ENCODE data around the gene ARHGAP10.

Gene ARHGAP10

GRCh38 chr4:147975325-147975724 lies 243.4 kb downstream of the ARHGAP10 start:
- no peak for TF ChIP-seq CTCF (IDR thresholded peaks at IDR 0.05; ENCODE audit: low read depth, low read length)
- H3K4me3 ChIP-seq (ENCODE audit: low read depth, low read length): no peak overlapping the region

DNA sequence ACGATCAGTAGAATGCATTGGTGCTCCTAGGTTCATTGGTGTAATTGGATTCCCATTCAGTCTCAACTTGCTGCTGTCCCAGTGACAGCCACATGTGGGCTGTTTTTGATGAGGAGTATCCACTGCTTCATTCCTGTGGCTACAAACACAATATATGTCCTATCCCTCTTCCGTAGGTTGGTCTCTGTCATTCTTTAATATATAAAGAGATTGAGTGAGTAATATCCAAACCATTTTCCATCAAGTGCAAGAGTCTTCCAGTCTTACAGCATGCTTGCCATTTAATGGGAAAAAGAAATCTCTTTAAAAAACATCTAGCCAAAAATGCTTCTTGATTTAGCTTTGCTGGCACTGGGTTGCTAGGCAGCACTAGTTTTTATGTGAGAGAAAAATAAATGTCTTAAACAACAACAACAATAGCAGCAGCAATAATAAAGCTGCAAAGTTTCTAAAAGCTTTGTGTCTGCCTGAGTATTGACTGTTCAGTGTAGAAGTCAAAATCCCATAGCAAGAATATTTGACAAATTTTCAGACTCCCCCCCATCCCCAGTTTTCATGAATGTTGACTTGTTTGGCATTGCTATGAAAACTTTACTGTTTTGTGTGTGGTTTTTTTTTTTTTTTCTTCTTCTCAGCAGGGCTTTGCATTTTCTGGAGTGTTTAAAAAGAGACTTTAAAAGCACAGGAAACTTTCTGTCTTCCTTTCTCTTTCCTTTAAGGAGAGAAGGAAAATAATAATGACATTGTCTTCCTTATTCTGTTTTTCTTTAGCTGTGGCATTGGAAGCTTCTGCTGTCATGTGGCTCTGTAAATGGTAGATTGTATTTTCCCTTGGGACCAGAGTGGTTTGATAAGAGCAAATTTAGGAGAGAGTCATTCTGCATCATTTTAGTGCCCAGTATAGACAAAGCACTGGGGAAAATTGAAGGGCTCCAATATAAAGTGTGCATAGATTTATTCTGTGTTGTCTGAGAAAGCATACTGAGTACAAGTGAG lies 244.3 kb downstream of the ARHGAP10 start:
- TF ChIP-seq CTCF (IDR thresholded peaks at IDR 0.05; ENCODE audit: low read depth, low read length): no peak
- H3K4me3 ChIP-seq (ENCODE audit: low read depth, low read length): no peak overlapping the region

GRCh38 chr4:147980586-147980985 lies 248.7 kb downstream of the ARHGAP10 start:
- no peak for TF ChIP-seq CTCF (IDR thresholded peaks at IDR 0.05; ENCODE audit: low read depth, low read length)
- H3K4me3 ChIP-seq (ENCODE audit: low read depth, low read length): no peak overlapping the region

DNA sequence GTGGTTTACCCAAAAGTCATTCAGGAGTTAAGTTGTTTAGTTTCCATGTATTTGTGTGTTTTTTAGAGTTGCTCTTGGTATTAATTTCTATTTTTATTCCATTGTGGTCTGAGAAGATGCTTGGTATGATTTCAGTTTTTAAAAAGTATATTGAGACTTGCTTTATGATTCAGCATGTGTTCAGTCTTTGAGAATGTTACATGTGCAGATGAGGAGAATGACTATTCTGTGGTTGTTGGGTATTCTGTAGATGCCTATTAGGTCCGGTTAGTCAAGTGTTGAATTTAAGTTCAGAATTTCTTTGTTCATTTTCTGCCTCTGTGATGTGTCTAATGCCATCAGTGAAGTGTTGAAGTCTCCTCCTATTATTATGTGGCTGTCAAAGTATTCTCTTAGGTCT lies 249.4 kb downstream of the ARHGAP10 start:
- TF ChIP-seq CTCF (IDR thresholded peaks at IDR 0.05; ENCODE audit: low read depth, low read length): no peak
- H3K4me3 ChIP-seq (ENCODE audit: low read depth, low read length): no peak overlapping the region

GRCh38 chr4:147984065-147984777 lies 252.3 kb downstream of the ARHGAP10 start:
- peak; percentile 75 for TF ChIP-seq CTCF (IDR thresholded peaks at IDR 0.05; ENCODE audit: low read depth, low read length)
- no peak overlapping the region for H3K4me3 ChIP-seq (ENCODE audit: low read depth, low read length)

GRCh38 chr4:147984778-147985138 lies 252.9 kb downstream of the ARHGAP10 start:
- H3K4me3 ChIP-seq (ENCODE audit: low read depth, low read length): no peak overlapping the region
- TF ChIP-seq CTCF (IDR thresholded peaks at IDR 0.05; ENCODE audit: low read depth, low read length): no peak

DNA sequence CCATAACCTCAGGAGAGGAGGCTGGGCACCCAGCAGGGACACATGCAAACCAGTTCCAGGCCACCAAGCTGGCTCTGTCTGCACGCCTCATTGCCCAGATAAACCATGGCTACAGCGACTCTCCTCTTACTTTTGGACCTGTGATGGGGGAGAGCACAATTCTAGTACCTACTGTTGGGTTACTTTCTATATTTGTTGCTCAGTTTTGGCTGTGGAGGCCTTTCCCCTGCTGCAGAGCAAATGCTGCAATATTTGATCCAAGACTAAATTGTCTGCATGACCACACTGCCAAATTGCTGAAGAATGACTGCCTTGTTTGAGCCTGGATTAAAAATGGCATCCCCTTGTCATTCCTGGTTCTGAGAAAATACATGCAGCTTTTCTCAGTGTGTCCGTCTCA lies 253.5 kb downstream of the ARHGAP10 start:
- TF ChIP-seq CTCF (IDR thresholded peaks at IDR 0.05; ENCODE audit: low read depth, low read length): no peak
- H3K4me3 ChIP-seq (ENCODE audit: low read depth, low read length): no peak overlapping the region
